ENCODE results near the gene HIP1.
"Not testable (repeated sequence)": the region's sequence is repeated elsewhere in the genome, so short reads cannot be mapped to it uniquely, and the experiment has no call there.

Gene HIP1

GRCh38 chr7:75719626-75720025 lies 19.1 kb downstream of the HIP1 start:
- TF ChIP-seq, protein P1, sequence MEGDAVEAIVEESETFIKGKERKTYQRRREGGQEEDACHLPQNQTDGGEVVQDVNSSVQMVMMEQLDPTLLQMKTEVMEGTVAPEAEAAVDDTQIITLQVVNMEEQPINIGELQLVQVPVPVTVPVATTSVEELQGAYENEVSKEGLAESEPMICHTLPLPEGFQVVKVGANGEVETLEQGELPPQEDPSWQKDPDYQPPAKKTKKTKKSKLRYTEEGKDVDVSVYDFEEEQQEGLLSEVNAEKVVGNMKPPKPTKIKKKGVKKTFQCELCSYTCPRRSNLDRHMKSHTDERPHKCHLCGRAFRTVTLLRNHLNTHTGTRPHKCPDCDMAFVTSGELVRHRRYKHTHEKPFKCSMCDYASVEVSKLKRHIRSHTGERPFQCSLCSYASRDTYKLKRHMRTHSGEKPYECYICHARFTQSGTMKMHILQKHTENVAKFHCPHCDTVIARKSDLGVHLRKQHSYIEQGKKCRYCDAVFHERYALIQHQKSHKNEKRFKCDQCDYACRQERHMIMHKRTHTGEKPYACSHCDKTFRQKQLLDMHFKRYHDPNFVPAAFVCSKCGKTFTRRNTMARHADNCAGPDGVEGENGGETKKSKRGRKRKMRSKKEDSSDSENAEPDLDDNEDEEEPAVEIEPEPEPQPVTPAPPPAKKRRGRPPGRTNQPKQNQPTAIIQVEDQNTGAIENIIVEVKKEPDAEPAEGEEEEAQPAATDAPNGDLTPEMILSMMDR (IDR thresholded peaks at IDR 0.05; ENCODE audit: control extremely low read depth, extremely low read depth, low read depth, missing control alignments): no peak
- DNase-seq (ENCODE audit: extremely low spot score): no peak
- POLR2A ChIA-PET: no interaction called here
- CTCF ChIA-PET: no interaction called here

DNA sequence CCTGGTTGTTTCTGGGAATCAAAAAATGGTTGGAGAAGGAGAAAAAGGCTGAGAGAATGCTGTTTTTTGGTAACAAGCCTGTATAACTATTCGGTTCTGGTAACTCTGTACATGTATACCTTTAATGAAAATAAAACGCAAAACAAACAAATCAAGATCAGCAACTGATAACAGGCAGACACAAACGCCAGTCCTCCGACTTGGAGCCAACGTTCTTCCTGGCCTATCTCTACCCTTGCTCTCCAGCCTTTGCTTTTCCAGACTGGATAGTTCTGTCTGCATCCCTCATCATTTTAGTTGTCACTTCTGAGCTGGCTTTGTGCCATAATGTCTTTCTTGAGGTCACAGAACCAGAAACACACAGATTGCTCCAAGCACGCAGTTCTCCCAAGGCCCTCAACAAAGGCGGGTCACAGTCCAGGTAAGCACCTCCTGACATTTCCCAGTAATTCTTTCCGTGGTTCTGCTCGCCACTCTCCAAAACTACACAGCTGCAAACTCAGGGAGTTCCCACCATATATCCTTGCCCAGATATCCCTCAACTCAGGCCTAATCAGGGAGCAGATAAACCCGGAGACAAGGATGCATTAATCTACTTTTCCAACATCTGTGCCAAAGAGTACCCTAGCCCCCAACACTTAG lies 20.2 kb downstream of the HIP1 start:
- DNase-seq (ENCODE audit: extremely low spot score): no peak
- TF ChIP-seq, protein P1 (IDR thresholded peaks at IDR 0.05; ENCODE audit: control extremely low read depth, extremely low read depth, low read depth, missing control alignments): no peak
- ChIA-PET POLR2A (no interaction called here), CTCF (no interaction called here)

GRCh38 chr7:75717746-75718145 lies 21.0 kb downstream of the HIP1 start:
- CTCF ChIA-PET; DNase-seq (ENCODE audit: extremely low spot score); POLR2A ChIA-PET: not testable (repeated sequence)

DNA sequence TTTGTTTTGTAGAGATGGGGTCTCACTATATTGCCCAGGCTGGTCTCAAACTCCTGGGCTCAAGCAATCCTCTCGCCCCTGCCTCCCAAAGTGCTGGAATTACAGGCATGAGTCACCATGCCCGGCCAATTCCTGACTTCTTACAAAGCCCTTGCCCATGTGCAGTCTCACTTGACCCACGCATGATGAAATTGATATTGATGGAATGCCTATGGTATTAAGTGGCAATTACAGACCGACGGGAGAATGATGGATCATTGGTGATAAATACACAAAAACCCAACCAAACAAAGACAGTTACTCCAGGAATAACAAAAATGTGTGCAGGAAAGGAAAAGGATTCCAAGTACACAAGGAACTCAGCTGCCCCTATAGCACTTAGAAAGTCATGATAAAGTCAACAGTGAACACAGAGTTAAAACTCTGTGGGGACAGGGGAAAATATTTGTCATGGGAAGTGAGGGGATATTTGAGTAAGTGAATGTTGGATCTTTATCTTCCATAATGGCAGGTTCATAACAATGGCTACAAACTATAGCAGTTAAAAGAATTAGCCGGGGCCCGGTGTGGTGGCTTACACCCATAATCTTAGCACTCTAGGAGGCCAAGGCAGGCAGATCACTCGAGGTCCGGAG lies 21.6 kb downstream of the HIP1 start:
- ChIA-PET POLR2A (no interaction called here), CTCF (no interaction called here)
- TF ChIP-seq, protein P1 (IDR thresholded peaks at IDR 0.05; ENCODE audit: control extremely low read depth, extremely low read depth, low read depth, missing control alignments): no peak
- DNase-seq (ENCODE audit: extremely low spot score): no peak

DNA sequence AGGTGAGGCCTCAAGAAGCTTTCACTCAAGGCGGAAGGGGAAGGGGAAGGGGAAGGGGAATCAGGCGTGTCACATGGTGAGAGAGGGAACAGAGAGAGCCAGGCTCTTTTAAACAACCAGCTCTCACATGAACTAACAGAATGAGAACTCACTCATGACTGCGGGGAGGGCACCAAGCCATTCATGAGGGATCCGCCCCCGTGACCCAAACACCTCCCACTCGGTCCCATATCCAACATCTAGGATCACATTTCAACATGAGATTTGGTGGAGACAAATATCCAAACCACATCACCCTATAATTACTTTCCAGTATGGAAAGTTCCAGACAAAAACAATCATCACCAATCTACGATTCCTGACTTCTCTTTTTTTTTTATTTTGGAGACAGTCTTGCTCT lies 22.9 kb downstream of the HIP1 start:
- CTCF ChIA-PET: no interaction called here
- POLR2A ChIA-PET: no interaction called here
- TF ChIP-seq, protein P1 (IDR thresholded peaks at IDR 0.05; ENCODE audit: control extremely low read depth, extremely low read depth, low read depth, missing control alignments): no peak
- DNase-seq (ENCODE audit: extremely low spot score): no peak

GRCh38 chr7:75712517-75713361 lies 26.0 kb downstream of the HIP1 start:
- DNase-seq (ENCODE audit: extremely low spot score): no peak
- TF ChIP-seq, protein P1 (IDR thresholded peaks at IDR 0.05; ENCODE audit: control extremely low read depth, extremely low read depth, low read depth, missing control alignments): no peak
- POLR2A ChIA-PET: no interaction called here
- CTCF ChIA-PET: interaction anchor here (1.6 kb wide), 1 partner anchor 48 kb away, joined by 3 read pairs; no protein-coding TSS in a partner anchor
